Mucosa of gallbladder (tissue), 1 donor: Measurements from ENCODE around the gene CERS6. TPM values are rescaled to one million over a fixed set of nuclear protein-coding genes. Genes with fewer than 3 reads are reported as not detected.
"Not testable (repeated sequence)": the region's sequence is repeated elsewhere in the genome, so short reads cannot be mapped to it uniquely, and the experiment has no call there.

Experiments
- DNase-seq: peaks from one replicate; pipeline ENCODE4 v3.0.0-alpha.2; 2020; ENCODE audit warnings: low spot score
- total RNA-seq: library from RNA; stranded (reverse); gene quantifications from one replicate; pipeline ENCODE4 v1.2.1, GENCODE V29; 2021
- donor health status: DM: no; HTN: no; CAD: no.

The CERS6 gene
- total RNA-seq, 1 donor from 2014 or later, result 22.4 TPM

GRCh38 chr2:168731616-168732015 lies 275.5 kb downstream of the CERS6 start:
- no peak for DNase-seq

- no peak for DNase-seq
These were observed 276.0 kb downstream of the CERS6 start for GRCh38 chr2:168732100-168732499.

GRCh38 chr2:168732506-168732905 lies 276.4 kb downstream of the CERS6 start:
- no peak for DNase-seq

GRCh38 chr2:168734199-168734760 lies 278.2 kb downstream of the CERS6 start:
- no peak for DNase-seq

GRCh38 chr2:168736649-168737445 lies 280.8 kb downstream of the CERS6 start:
- no peak for DNase-seq

GRCh38 chr2:168738062-168738461 lies 282.0 kb downstream of the CERS6 start:
- no peak for DNase-seq

GRCh38 chr2:168740360-168740759 lies 284.3 kb downstream of the CERS6 start:
- no peak for DNase-seq

- DNase-seq, result no peak
These were observed 284.7 kb downstream of the CERS6 start for GRCh38 chr2:168740788-168741187.

GRCh38 chr2:168742258-168742932 lies 286.3 kb downstream of the CERS6 start:
- DNase-seq, result no peak

GRCh38 chr2:168744844-168745243 lies 288.8 kb downstream of the CERS6 start:
- no peak for DNase-seq

- DNase-seq, result no peak
These were observed 292.4 kb downstream of the CERS6 start for GRCh38 chr2:168748461-168748860.

- no peak for DNase-seq
These were observed 293.2 kb downstream of the CERS6 start for GRCh38 chr2:168749297-168749696.

- no peak for DNase-seq
These were observed 295.1 kb downstream of the CERS6 start for GRCh38 chr2:168751104-168751740.

- no peak for DNase-seq
These were observed 296.3 kb downstream of the CERS6 start for GRCh38 chr2:168752361-168752760.

GRCh38 chr2:168753765-168754329 lies 297.8 kb downstream of the CERS6 start:
- DNase-seq, result no peak

- no peak for DNase-seq
These were observed 301.2 kb downstream of the CERS6 start for GRCh38 chr2:168757223-168757622.

GRCh38 chr2:168758970-168759820 lies 303.1 kb downstream of the CERS6 start:
- DNase-seq, result no peak

GRCh38 chr2:168765401-168765800 lies 309.3 kb downstream of the CERS6 start:
- DNase-seq, result no peak

- DNase-seq, result no peak
These were observed 310.5 kb downstream of the CERS6 start for GRCh38 chr2:168766600-168766999.

GRCh38 chr2:168767258-168767657 lies 311.2 kb downstream of the CERS6 start:
- no peak for DNase-seq

- not testable (repeated sequence) for DNase-seq
These were observed 312.3 kb downstream of the CERS6 start for GRCh38 chr2:168768357-168768756.
